HepG2 (cell line): ENCODE measurements around the gene BRD2. TPM values are rescaled to one million over a fixed set of nuclear protein-coding genes. Genes with fewer than 3 reads are reported as not detected.
A peak's percentile ranks its signal among the peaks of the same experiment; 100 is the strongest.

Experiments
- HMGA1 ChIP-seq: sonication (generic); formaldehyde crosslinking; conservative IDR thresholded peaks from 2 replicates; pipeline ENCODE4 v1.4.0; 2020; ENCODE audit warnings: missing genetic modification reagents
- HNF1B ChIP-seq: sonication (generic); formaldehyde crosslinking; IDR thresholded peaks from 2 replicates; pipeline ENCODE4 v1.5.1; 2020; ENCODE audit warnings: mild to moderate bottlenecking, moderate library complexity, missing genetic modification reagents
- LBX2 ChIP-seq: sonication (generic); formaldehyde crosslinking; IDR thresholded peaks from 2 replicates; pipeline ENCODE4 v1.5.0; 2020; ENCODE audit warnings: missing genetic modification reagents, mild to moderate bottlenecking, borderline replicate concordance
- MAF1 ChIP-seq: sonication (generic); formaldehyde crosslinking; IDR thresholded peaks from 2 replicates; pipeline ENCODE4 v1.5.0; 2020; ENCODE audit warnings: missing genetic modification reagents, borderline replicate concordance
- RERE ChIP-seq: IDR thresholded peaks from 2 replicates; pipeline ENCODE4 v1.6.1; 2016; ENCODE audit warnings: low read depth, missing genetic modification reagents, missing compliant biosample characterization
- XBP1 ChIP-seq: sonication (generic); formaldehyde crosslinking; IDR thresholded peaks from 2 replicates; pipeline ENCODE4 v1.5.0; 2020; ENCODE audit warnings: missing genetic modification reagents
- ZHX1 ChIP-seq: sonication (generic); formaldehyde crosslinking; IDR thresholded peaks from 2 replicates; pipeline ENCODE4 v1.8.1; 2022; ENCODE audit warnings: low read depth, mild to moderate bottlenecking, missing genetic modification reagents
- ZNF143 ChIP-seq: sonication (generic); formaldehyde crosslinking; IDR thresholded peaks from 2 replicates; pipeline ENCODE4 v1.4.0; 2020; ENCODE audit warnings: missing genetic modification reagents
- ZNF17 ChIP-seq: sonication (generic); formaldehyde crosslinking; IDR thresholded peaks from 2 replicates; pipeline ENCODE4 v1.5.0; 2020; ENCODE audit warnings: mild to moderate bottlenecking, missing genetic modification reagents
- ZNF354B ChIP-seq: sonication (generic); formaldehyde crosslinking; IDR thresholded peaks from 2 replicates; pipeline ENCODE4 v1.8.0; 2022; ENCODE audit warnings: mild to moderate bottlenecking, missing genetic modification reagents
- ZNF616 ChIP-seq: sonication (generic); formaldehyde crosslinking; IDR thresholded peaks from 2 replicates; pipeline ENCODE4 v1.5.0; 2020; ENCODE audit warnings: low read depth, mild to moderate bottlenecking, missing genetic modification reagents
- ZNF639 ChIP-seq: conservative IDR thresholded peaks from 2 replicates; pipeline ENCODE4 v1.6.1; 2018; ENCODE audit warnings: missing genetic modification reagents
- ZNF761 ChIP-seq: sonication (generic); formaldehyde crosslinking; conservative IDR thresholded peaks from 2 replicates; pipeline ENCODE4 v1.4.0; 2020; ENCODE audit warnings: mild to moderate bottlenecking, missing genetic modification reagents
- ZNF784 ChIP-seq: sonication (generic); formaldehyde crosslinking; IDR thresholded peaks from 2 replicates; pipeline ENCODE4 v1.5.1; 2020; ENCODE audit warnings: missing genetic modification reagents, mild to moderate bottlenecking, borderline replicate concordance
- polyA plus RNA-seq, 8 experiments: library from polyadenylated mRNA; depleted of rRNA in 3 of 8; stranded (reverse) in 7 of 8; unstranded in 1 of 8; fragments of >200 nt; fragmentation: Illumina TruSeq in 4 of 8; extraction: Trizol in 4 of 8; gene quantifications; 2 replicates each; pipeline versions ENCODE4 v1.2.1 to v1.2.3, GENCODE V29; 2011 to 2016; ENCODE audit warnings: low read depth in 4 of 8, missing spikeins in 1 of 8, mixed read lengths in 1 of 8; ENCODE audit not compliant: insufficient read depth in 1 of 8
- total RNA-seq, 5 experiments: library from RNA; depleted of rRNA; stranded (reverse); fragments of >200 nt; fragmentation: Illumina TruSeq; extraction: Trizol; gene quantifications; 2 replicates each; pipeline ENCODE4 v1.2.3, GENCODE V29; 2016; ENCODE audit warnings: low read depth in 1 of 5

The BRD2 gene
- total and polyA plus RNA-seq, 2 of the 13 experiments (the other 11 are each of a cell fraction or from before 2014, with no cell fraction given) = 143 to 202 TPM

GRCh38 chr6:32972353-32973143 is 4.2 kb downstream of the BRD2 start (continued):
- no peak for TF ChIP-seq RERE (CRISPR knock-in tag)
- no peak for TF ChIP-seq ZNF761 (CRISPR knock-in tag)
- peak; percentile 75; the same call in 1 of the 2 replicates for TF ChIP-seq ZNF354B
- TF ChIP-seq ZNF17 (CRISPR knock-in tag) = no peak
- no peak for TF ChIP-seq ZNF143 (CRISPR knock-in tag)
- no peak for TF ChIP-seq XBP1 (CRISPR knock-in tag)
- no peak for TF ChIP-seq ZNF639 (CRISPR knock-in tag)
- TF ChIP-seq MAF1 (CRISPR knock-in tag) = no peak
- no peak; the same call in 1 of the 2 replicates for TF ChIP-seq ZNF616 (CRISPR knock-in tag)
- TF ChIP-seq LBX2 = no peak
- peak; percentile 24; the same call in 1 of the 2 replicates for TF ChIP-seq HNF1B (CRISPR knock-in tag)
- TF ChIP-seq ZNF784 (CRISPR knock-in tag) = no peak
- no peak for TF ChIP-seq HMGA1 (CRISPR knock-in tag)
- no peak for TF ChIP-seq ZHX1
